IgD-negative memory B cell (primary cell): ENCODE data around the gene APOBEC4. TPM values are rescaled to one million over a fixed set of nuclear protein-coding genes. Genes with fewer than 3 reads are reported as not detected.
A peak's percentile ranks its signal among the peaks of the same experiment; 100 is the strongest.

ENCODE experiments used
- H3K27ac Mint-ChIP-seq, 3 donors: one replicate each; pipeline ENCODE4 v1.8.0; 2020 to 2022; ENCODE audit warnings: mild to moderate bottlenecking in 3 of 3, mixed read lengths in 3 of 3, moderate library complexity in 1 of 3
- H3K27me3 Mint-ChIP-seq: one replicate; pipeline ENCODE4 v1.8.0; 2021; ENCODE audit warnings: mixed read lengths
- H3K36me3 Mint-ChIP-seq: one replicate; pipeline ENCODE4 v1.8.0; 2020; ENCODE audit warnings: mild to moderate bottlenecking, mixed read lengths
- H3K4me1 Mint-ChIP-seq, 3 donors: one replicate each; pipeline ENCODE4 v1.8.0; 2020 to 2022; ENCODE audit warnings: mixed read lengths in 3 of 3, mild to moderate bottlenecking in 1 of 3
- H3K4me3 Mint-ChIP-seq, 4 donors: one replicate each; pipeline ENCODE4 v1.8.0; 2020 to 2022; ENCODE audit warnings: mild to moderate bottlenecking in 4 of 4, mixed read lengths in 4 of 4, moderate library complexity in 3 of 4
- H3K9me3 Mint-ChIP-seq, 3 donors: one replicate each; pipeline ENCODE4 v1.8.0; 2020 to 2021; ENCODE audit warnings: mixed read lengths in 3 of 3, mild to moderate bottlenecking in 1 of 3
- polyA plus RNA-seq: library from polyadenylated mRNA; unstranded; fragments of 300-500 nt; fragmentation: Illumina TruSeq; gene quantifications from one replicate; pipeline ENCODE4 v1.2.3, GENCODE V29; 2021

APOBEC4 gene, protein sequence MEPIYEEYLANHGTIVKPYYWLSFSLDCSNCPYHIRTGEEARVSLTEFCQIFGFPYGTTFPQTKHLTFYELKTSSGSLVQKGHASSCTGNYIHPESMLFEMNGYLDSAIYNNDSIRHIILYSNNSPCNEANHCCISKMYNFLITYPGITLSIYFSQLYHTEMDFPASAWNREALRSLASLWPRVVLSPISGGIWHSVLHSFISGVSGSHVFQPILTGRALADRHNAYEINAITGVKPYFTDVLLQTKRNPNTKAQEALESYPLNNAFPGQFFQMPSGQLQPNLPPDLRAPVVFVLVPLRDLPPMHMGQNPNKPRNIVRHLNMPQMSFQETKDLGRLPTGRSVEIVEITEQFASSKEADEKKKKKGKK
- polyA plus RNA-seq: not detected

- Mint-ChIP-seq H3K4me3 (peak within 1 kb of the TSS in 1 of 4 donors; percentile 5), H3K9me3 (no peaks in the 10 kb centered on the region), H3K27me3 (peaks cover 2% of the 10 kb centered on the region), H3K36me3 (no peaks in the 10 kb centered on the region), H3K27ac (no peak within 1 kb of the TSS), H3K4me1 (peaks cover 0 to 3% (median 3%) of the 10 kb centered on the region in 3 donors)
Measured at GRCh38 chr1:183652547-183653461, at the start of gene APOBEC4. Gene APOBEC4, minus strand, starts transcription at chr1:183653316. Its CDS starts 4,535 bp downstream, at chr1:183648781.

DNA sequence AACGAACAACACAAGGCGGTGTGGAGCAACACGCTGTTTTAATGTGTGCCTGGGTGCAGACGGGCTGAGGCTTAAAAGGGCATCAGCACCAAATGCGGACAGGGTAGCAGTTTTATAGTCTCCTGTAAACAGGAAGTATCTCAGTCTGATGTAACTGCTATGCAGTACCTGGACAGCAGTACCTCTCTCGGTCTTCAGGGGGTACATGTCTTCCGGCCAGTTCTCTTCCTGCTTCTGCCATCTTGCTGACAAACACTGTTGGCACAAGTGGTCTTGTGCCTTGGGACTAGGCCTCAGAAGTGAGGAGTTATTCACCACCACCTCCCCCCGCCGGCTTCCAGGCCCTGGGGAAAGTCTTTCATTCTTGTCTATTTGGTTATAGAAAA lies 49.7 kb upstream of the APOBEC4 start:
- H3K4me3 Mint-ChIP-seq: no peak overlapping the region
- H3K27me3 Mint-ChIP-seq: no peaks in the 10 kb centered on the region
- peaks cover 0 to 2% (median 0%) of the 10 kb centered on the region in 3 donors for H3K9me3 Mint-ChIP-seq
- H3K27ac Mint-ChIP-seq: no peak overlapping the region
- peaks cover 0 to 2% (median 0%) of the 10 kb centered on the region in 3 donors for H3K4me1 Mint-ChIP-seq
- H3K36me3 Mint-ChIP-seq: no peaks in the 10 kb centered on the region

GRCh38 chr1:183702087-183702812 lies 49.1 kb upstream of the APOBEC4 start:
- Mint-ChIP-seq H3K4me1 (peaks cover 0 to 2% (median 0%) of the 10 kb centered on the region in 3 donors), H3K9me3 (peaks cover 0 to 2% (median 0%) of the 10 kb centered on the region in 3 donors), H3K27ac (no peak overlapping the region), H3K4me3 (no peak overlapping the region), H3K27me3 (no peaks in the 10 kb centered on the region), H3K36me3 (no peaks in the 10 kb centered on the region)

- no peaks in the 10 kb centered on the region for H3K27me3 Mint-ChIP-seq
- H3K4me1 Mint-ChIP-seq: peaks cover 0 to 4% (median 0%) of the 10 kb centered on the region in 3 donors
- no peak overlapping the region for H3K27ac Mint-ChIP-seq
- H3K9me3 Mint-ChIP-seq: peaks cover 0 to 2% (median 0%) of the 10 kb centered on the region in 3 donors
- H3K36me3 Mint-ChIP-seq: no peaks in the 10 kb centered on the region
- no peak overlapping the region for H3K4me3 Mint-ChIP-seq
Measured at GRCh38 chr1:183699616-183700160, 46.6 kb upstream of the APOBEC4 start.

DNA sequence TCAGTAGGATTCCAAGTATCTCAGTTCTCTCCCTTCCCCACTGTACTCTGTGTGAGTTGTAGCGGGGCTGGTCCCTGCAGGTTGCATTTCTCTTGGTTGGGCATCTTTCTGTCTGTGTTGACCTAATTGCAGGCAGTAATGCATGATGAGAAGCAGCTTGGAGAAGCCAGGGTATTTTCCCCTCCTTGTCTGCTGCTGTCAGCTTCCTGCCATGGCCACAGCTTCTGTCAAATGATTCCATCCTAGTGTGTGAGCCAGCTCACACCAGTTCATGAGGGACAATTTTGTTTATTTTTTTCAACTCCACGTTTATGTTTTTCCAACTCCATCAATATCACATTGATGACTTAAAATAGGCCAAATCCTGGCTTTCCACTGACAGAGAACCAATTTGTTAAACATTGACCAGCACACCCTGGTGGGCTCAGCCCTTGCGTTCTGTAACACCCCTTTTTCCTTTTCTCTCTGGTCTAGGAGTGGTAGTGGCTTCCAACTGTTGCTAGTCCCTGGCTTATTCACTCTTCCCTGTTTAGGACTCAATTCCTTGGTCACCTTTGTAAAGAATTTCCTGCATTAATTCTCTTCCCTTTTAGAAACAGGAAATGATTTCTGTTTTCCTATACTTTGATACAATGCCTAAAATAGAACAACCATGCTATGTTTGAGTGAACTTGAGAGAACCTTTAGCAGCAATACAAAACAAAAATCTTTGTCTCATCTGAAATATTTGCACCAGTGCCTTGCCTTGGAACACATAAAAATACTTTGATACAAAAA lies 44.9 kb upstream of the APOBEC4 start:
- H3K27me3 Mint-ChIP-seq: no peaks in the 10 kb centered on the region
- no peak overlapping the region for H3K27ac Mint-ChIP-seq
- H3K36me3 Mint-ChIP-seq: no peaks in the 10 kb centered on the region

GRCh38 chr1:183696981-183697380 lies 43.9 kb upstream of the APOBEC4 start:
- Mint-ChIP-seq H3K27me3 (no peaks in the 10 kb centered on the region), H3K9me3 (no peaks in the 10 kb centered on the region), H3K36me3 (no peaks in the 10 kb centered on the region), H3K27ac (no peak overlapping the region), H3K4me1 (peaks cover 0 to 4% (median 0%) of the 10 kb centered on the region in 3 donors), H3K4me3 (no peak overlapping the region)

More for the DNA sequence above, 44.9 kb upstream of the APOBEC4 start:
- Mint-ChIP-seq H3K9me3 (peaks cover 0 to 2% (median 0%) of the 10 kb centered on the region in 3 donors), H3K4me1 (peaks cover 0 to 4% (median 0%) of the 10 kb centered on the region in 3 donors), H3K4me3 (no peak overlapping the region)

GRCh38 chr1:183694755-183695154 lies 41.6 kb upstream of the APOBEC4 start:
- Mint-ChIP-seq H3K4me1 (peaks cover 0 to 4% (median 0%) of the 10 kb centered on the region in 3 donors), H3K4me3 (no peak overlapping the region), H3K27ac (no peak overlapping the region), H3K36me3 (no peaks in the 10 kb centered on the region), H3K9me3 (no peaks in the 10 kb centered on the region), H3K27me3 (no peaks in the 10 kb centered on the region)

- no peaks in the 10 kb centered on the region for H3K9me3 Mint-ChIP-seq
- no peak overlapping the region for H3K4me3 Mint-ChIP-seq
- H3K27ac Mint-ChIP-seq: no peak overlapping the region
- H3K4me1 Mint-ChIP-seq: peaks cover 0 to 2% (median 0%) of the 10 kb centered on the region in 3 donors
- H3K27me3 Mint-ChIP-seq: no peaks in the 10 kb centered on the region
- no peaks in the 10 kb centered on the region for H3K36me3 Mint-ChIP-seq
Measured at GRCh38 chr1:183694066-183694465, 41.0 kb upstream of the APOBEC4 start.

DNA sequence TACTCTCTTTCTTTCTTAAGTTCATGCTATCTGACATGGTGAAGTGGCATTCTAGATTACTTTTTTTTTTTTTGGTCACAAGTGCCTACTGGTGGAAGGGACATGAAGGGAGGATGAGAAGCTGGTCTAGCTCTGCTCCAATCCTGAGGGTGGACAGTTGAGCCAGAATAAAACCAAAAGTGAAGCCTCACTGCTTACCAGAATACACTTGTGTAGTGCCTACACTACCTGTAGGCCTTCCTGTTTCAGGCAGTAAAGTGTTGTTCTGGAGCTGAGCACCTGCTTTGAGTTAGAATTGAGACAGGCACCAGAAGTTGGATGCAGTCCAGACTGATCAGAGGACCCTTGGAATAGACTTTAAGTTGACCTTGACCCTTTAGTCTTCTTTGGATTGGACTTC lies 40.4 kb upstream of the APOBEC4 start:
- Mint-ChIP-seq H3K27ac (no peak overlapping the region), H3K27me3 (no peaks in the 10 kb centered on the region), H3K36me3 (no peaks in the 10 kb centered on the region), H3K9me3 (no peaks in the 10 kb centered on the region), H3K4me1 (peaks cover 0 to 2% (median 0%) of the 10 kb centered on the region in 3 donors), H3K4me3 (no peak overlapping the region)

DNA sequence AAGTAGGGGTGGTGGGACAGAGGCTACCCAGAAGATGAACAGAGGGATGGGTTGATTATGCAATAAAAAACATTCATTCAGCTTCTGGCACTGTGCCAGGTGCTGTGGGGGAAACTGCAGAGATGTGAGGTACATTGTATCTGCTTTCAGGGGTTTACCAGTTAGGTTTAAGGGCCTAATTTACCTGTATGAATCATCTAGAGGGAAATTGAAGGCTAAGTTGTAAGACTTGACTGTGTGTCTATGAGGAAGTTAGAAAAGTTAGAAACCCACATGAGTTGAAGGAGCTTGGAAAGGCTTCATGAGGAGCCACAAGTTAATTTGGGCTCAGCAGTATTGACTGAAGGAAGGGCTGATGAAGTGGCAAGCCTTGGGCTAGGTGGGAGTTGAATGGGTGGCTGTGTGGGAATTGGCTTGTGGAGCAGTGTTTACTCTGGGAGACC lies 36.7 kb upstream of the APOBEC4 start:
- Mint-ChIP-seq H3K27ac (no peak overlapping the region), H3K4me1 (peaks cover 0 to 4% (median 1%) of the 10 kb centered on the region in 3 donors), H3K27me3 (no peaks in the 10 kb centered on the region), H3K9me3 (no peaks in the 10 kb centered on the region), H3K36me3 (no peaks in the 10 kb centered on the region), H3K4me3 (no peak overlapping the region)

DNA sequence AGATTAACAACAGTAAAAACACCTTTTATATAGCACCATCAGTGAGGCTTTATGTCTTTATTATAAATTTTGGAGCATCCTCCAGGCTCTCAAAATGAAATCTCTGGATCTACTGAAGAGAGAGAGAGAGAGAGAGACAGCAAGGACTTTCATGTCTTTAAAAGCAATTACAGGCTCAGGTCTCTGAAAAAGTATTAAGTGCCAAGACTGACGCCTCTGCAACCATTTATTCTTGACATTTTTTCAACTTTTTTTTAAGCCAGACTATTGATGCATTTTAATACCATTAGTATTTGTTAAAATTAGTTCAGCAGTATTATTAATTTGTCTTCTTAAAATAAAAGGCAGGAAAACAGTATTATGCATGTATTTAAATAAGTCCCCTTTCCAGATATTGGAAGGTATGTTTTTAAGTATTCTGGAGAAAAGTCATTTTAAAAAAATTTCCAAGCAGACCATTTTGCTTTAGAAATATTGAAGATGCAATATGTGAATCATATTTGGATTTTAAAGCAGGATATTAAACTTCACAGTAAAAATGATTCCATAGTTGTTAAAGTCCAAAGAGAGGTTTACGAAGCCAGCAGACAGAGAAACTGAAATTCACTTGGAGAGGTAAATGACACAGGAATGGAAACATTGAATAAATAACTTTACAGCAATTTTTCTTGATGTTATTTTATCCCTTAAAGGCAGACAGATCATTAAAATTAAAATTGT lies 35.4 kb upstream of the APOBEC4 start:
- Mint-ChIP-seq H3K27me3 (peaks cover 3% of the 10 kb centered on the region), H3K4me1 (peaks cover 0 to 4% (median 1%) of the 10 kb centered on the region in 3 donors), H3K27ac (no peak overlapping the region), H3K36me3 (no peaks in the 10 kb centered on the region), H3K9me3 (no peaks in the 10 kb centered on the region), H3K4me3 (no peak overlapping the region)

DNA sequence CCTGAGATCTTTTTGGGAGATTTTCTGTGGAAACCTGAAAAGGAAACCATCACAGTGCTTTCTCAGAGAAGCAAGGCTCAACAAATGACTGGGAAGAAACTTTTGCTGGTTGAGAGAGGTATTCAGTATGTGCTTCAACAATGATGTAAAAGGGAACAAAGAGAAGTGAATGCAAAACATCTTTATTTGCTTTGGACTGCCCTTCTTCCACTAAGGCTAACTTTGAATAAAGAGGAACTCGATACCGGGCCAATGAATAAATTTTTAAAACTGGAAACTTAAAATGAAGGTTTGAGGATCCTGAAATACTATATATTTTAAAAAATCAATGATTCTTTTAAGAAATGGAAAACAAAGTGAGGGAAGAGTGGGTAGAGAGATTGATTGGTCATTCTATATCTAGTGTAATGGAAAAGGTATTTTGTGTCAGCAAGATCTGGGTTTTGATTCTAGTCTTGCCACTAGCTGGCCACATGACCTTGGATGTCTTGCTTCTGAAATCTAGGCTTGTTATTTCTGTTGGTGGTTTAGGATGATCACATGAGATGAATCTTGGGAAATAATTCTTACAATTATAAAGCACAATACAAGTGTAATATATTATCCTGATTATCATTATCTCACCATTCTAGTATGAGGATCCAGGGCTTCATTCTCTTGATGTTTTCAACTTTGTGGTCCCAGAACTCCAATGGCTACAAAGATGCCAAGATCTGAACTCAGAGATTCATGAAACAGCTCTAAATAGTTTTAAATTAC lies 34.6 kb upstream of the APOBEC4 start:
- H3K36me3 Mint-ChIP-seq: no peaks in the 10 kb centered on the region

DNA sequence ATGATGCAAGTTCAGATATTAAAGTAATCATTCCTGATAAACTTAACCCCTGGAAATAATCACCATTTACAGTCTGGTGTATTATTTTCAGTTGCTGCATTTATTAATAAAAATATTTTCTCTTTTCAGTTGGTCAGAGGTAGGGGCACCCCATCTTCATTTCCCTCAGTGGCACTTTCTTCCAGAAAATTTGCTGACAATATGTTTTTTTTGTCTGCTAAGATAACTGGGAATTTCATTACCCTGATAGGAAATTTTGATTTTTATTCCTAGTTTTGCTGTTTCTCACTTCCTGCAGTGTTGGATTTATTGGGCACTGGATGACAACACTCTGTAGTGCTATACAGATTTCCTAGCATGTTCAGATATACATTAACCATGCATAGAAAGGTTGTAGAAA lies 33.1 kb upstream of the APOBEC4 start:
- H3K36me3 Mint-ChIP-seq: no peaks in the 10 kb centered on the region
- no peak overlapping the region for H3K27ac Mint-ChIP-seq
- H3K4me3 Mint-ChIP-seq: no peak overlapping the region
- peaks cover 13% of the 10 kb centered on the region for H3K27me3 Mint-ChIP-seq
- no peaks in the 10 kb centered on the region for H3K9me3 Mint-ChIP-seq
- H3K4me1 Mint-ChIP-seq: peaks cover 0 to 4% (median 1%) of the 10 kb centered on the region in 3 donors

More for the DNA sequence above, 34.6 kb upstream of the APOBEC4 start:
- no peak overlapping the region for H3K4me3 Mint-ChIP-seq
- H3K4me1 Mint-ChIP-seq: peaks cover 0 to 4% (median 1%) of the 10 kb centered on the region in 3 donors
- H3K27me3 Mint-ChIP-seq: peaks cover 6% of the 10 kb centered on the region
- H3K9me3 Mint-ChIP-seq: no peaks in the 10 kb centered on the region
- H3K27ac Mint-ChIP-seq: no peak overlapping the region
